ENCODE measurements around the gene ZNF516. TPM values are rescaled to one million over a fixed set of nuclear protein-coding genes. Genes with fewer than 3 reads are reported as not detected.

The ZNF516 gene
- total RNA-seq, 2 donors from 2014 or later, result 3.7 to 22.8 TPM

DNA sequence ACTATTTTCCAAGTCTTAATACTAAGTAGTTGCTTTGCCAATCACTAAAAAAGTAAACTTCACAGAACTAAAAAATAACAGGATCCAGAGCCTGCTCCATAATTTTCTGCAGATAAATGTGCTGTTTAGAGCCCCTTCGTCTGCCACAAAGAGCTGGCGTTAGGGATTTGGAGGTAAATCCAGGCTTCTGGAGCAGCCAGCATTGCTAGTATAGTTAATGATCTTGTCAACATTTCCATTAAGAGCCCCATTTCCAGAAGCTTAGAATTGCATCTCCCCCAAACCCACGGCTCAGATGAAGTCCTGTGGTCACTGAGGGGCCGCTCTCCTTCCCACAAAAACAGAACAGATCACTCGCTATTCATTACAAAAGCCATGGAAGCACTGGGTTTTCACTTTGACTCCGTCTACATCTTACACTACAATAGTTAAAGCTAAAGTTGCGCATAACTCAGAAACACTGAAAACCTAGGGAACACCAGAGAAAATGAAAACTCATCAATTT lies 41.9 kb downstream of the ZNF516 start:
- Mint-ChIP-seq H3K4me1 (peaks cover 36% of the 10 kb centered on the region), H3K27me3 (no peaks in the 10 kb centered on the region), H3K4me3 (no peak overlapping the region), H3K27ac (no peak overlapping the region), H3K36me3 (ENCODE audit: low read depth) (no peaks in the 10 kb centered on the region), H3K9me3 (no peaks in the 10 kb centered on the region)
- ATAC-seq (replicated peaks), result no peak

DNA sequence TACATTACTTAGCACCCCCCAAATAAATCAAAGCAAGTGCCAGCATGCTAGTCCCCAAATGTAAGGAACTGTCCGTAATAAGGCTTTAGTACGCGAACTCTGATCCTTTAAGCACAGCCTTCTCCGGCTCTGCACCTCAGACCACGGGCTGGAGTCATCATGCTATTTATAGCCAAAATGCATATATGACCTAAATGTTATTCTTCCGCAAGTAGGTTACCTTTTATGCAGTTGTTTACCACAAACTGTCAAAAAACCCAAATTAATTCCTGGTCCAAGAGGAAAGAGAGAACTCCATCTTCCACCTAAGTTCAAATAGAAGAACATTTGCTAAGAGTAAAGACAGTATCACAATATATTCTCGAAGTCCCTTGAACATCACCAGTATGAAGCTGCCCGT lies 42.7 kb downstream of the ZNF516 start:
- H3K27ac Mint-ChIP-seq, result no peak overlapping the region
- no peaks in the 10 kb centered on the region for H3K9me3 Mint-ChIP-seq
- H3K4me1 Mint-ChIP-seq, result peaks cover 38% of the 10 kb centered on the region
- H3K4me3 Mint-ChIP-seq, result peak overlapping the region; percentile 82
- H3K27me3 Mint-ChIP-seq, result no peaks in the 10 kb centered on the region
- H3K36me3 Mint-ChIP-seq (ENCODE audit: low read depth), result no peaks in the 10 kb centered on the region
- no peak for ATAC-seq (replicated peaks)

DNA sequence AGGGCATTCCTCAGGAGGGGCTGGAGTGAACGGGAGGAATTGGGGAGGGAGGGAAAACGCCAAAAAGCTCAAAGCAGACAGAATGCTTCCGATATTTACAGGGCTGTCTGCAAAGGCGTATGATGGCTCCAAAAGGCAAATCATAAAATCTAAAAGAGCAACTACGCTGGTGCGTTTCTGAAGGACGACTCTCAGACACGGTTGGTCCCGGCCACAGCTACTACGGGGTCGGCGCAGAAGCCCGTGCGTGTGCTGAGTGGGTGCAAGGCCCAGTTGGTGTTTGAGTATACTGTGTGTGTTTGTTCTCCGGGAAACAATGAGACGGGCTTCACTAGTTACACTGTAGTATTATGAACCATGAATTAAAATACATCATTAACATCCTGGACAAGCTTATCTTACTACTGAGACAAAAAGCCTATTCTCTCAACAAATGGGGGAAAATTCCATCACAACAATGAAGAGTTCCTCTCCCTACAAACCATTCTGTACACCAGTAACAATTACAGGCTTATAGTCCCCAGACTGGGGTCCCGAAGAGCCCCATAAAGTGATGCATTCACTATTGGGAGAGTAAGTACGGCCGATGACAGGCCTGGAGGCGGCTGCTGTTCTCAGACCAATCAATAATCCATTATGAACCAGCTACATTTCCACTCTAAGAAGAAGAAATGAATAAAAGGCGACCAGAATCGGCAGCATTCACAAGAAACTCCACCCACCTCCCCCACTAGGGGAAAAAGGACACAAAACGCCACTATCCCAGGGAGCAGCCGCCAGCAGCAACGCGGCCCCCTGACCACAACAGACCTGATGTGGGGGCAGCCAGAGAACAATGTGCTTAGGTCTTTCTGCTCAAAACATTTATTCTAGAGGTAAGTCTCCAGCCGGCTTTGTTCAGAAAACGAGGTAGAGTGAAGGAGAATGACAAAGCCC lies 43.4 kb downstream of the ZNF516 start:
- Mint-ChIP-seq H3K4me3 (peak overlapping the region; percentile 82), H3K27ac (no peak overlapping the region), H3K27me3 (no peaks in the 10 kb centered on the region), H3K36me3 (ENCODE audit: low read depth) (no peaks in the 10 kb centered on the region), H3K9me3 (no peaks in the 10 kb centered on the region), H3K4me1 (peaks cover 41% of the 10 kb centered on the region)
- ATAC-seq (replicated peaks), result peak; percentile 18

DNA sequence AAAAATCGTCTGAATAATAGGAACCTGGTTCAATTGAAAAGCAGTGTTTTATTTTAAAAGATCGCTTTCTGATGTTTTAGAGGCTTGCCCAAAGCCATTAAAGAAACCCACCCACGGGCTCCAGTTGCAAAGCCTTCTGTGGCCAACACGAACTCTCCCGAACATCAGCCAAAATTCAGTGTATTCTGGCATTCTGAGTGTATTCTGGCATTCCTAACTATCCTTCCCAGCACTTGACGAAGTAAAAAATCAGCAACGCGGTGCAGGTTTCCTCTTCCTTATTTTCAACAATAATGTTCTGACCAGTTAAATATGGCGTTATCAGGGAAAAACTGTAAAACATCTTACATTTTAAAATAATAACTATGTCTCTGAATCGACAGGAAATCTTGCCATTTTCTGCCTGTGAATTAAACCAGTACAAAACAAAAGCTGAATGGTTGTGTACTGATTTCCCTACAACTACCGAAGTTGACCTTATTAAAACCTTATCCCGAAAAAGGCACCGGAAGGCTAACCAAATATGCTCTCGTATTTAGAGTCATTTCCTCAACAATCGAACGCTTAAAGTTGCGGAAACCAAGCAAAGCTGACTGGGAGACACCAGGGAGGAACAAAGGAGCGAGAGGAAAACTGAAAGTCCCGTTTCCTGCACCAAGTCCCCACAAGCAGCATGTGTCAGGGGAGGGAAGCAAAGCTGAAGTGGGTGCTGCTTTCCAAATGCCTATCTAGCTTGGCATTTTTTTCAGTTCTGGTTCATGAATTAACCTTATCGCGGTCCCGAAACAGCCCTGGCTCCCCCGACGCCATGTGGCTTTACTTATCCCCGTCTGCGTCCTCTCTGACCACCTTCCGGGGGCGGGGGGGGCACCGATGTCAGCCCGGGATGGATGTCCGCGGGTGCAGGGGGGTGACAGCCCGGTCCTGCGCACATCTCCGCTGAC lies 44.3 kb downstream of the ZNF516 start:
- H3K4me3 Mint-ChIP-seq, result peak overlapping the region; percentile 82
- no peaks in the 10 kb centered on the region for H3K27me3 Mint-ChIP-seq
- no peaks in the 10 kb centered on the region for H3K9me3 Mint-ChIP-seq
- H3K36me3 Mint-ChIP-seq (ENCODE audit: low read depth), result no peaks in the 10 kb centered on the region
- peak; percentile 81 for ATAC-seq (replicated peaks)
- H3K4me1 Mint-ChIP-seq, result peaks cover 45% of the 10 kb centered on the region
- peak overlapping the region; percentile 53 for H3K27ac Mint-ChIP-seq

DNA sequence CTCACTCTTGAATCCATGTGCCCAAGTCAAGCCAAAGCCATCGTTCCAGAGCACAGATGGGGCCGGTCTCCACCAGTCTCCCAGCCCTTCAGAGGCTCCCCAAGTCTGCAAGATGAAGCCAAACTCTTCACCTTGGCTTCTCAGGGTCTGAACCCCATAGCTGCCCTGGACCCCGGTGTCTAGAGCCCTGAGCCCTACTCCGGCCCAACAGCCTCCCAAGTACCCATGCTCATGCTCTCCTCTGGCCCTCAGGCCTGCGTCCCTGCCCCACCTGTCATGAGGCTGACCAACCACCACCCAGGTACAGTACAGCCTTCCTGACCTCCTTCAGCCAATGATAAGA lies 46.0 kb downstream of the ZNF516 start:
- Mint-ChIP-seq H3K9me3 (no peaks in the 10 kb centered on the region), H3K36me3 (ENCODE audit: low read depth) (no peaks in the 10 kb centered on the region), H3K27me3 (no peaks in the 10 kb centered on the region), H3K4me1 (peaks cover 36% of the 10 kb centered on the region), H3K4me3 (no peak overlapping the region), H3K27ac (no peak overlapping the region)
- no peak for ATAC-seq (replicated peaks)

DNA sequence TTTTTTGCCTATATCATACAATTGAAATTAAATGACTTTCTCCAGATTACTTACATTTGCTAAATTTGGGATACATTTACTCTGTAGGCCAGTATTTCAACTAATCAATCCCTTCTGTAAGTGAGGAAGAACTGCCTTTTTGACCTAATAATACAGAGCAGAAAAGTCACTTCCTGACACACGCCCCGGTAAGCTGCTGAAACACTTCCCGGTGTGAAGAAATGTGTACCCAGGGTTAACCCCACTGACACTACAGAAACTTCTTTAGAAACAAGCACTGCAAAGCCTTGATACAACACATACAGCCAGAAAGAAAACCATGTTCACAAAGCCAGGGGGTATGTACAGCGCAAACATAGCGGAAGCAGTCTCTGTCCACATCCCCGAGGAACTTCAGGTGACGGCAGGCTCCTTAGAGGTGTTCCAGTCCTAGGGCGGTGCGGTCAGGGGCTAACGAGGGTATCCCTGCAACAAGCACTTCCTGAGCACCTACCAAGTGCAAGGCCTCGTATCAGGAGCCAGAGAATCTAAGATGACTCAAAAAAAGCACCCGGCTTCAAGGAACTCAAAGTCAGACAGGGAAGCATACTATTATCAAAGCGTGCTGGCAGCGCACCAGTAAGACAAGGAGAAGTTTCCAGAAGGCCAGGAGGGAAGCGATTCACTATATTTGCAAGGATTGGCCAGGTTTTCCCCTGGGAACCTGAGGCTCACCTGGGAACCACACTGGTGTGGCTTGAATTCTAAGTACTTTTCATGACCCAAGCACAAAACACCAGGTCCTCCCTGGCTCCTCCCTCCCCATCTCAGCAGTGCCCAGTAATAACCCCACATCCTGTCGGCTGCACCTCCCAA lies 46.6 kb downstream of the ZNF516 start:
- no peaks in the 10 kb centered on the region for H3K9me3 Mint-ChIP-seq
- no peaks in the 10 kb centered on the region for H3K27me3 Mint-ChIP-seq
- no peak overlapping the region for H3K4me3 Mint-ChIP-seq
- peaks cover 31% of the 10 kb centered on the region for H3K4me1 Mint-ChIP-seq
- no peaks in the 10 kb centered on the region for H3K36me3 Mint-ChIP-seq (ENCODE audit: low read depth)
- H3K27ac Mint-ChIP-seq, result no peak overlapping the region
- ATAC-seq (replicated peaks), result no peak

DNA sequence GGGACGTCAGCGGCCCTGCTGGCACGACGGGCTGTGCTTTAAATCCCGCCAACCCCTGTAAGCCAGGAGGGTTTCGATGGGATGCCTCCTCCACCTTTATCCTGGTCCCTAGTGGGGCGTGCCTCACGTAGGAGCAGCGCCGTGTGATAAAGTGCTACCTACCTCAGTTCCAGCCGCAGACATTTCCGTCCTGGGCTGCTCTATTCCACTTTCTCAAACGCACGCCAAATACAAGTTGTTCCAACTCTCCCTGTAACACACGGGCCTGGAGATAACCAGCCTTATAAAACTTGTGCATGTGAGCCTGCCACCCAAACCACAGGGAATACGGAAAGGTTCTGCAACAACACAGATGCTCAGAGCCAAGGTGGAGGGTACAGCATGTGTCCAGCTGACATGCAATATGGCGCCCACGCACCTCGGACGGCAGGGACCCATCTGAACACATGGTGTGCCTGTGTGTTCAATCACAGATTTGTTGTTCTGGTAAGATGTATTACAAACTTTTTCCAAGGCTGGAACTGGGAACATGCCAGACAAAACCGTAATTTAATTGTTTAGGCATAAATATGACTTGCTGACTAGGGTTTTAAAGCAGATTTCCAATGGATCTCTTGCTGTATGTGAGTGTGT lies 47.7 kb downstream of the ZNF516 start:
- no peak overlapping the region for H3K4me3 Mint-ChIP-seq
- no peaks in the 10 kb centered on the region for H3K36me3 Mint-ChIP-seq (ENCODE audit: low read depth)
- no peak for ATAC-seq (replicated peaks)
- no peaks in the 10 kb centered on the region for H3K9me3 Mint-ChIP-seq
- peaks cover 28% of the 10 kb centered on the region for H3K4me1 Mint-ChIP-seq
- no peak overlapping the region for H3K27ac Mint-ChIP-seq
- no peaks in the 10 kb centered on the region for H3K27me3 Mint-ChIP-seq

DNA sequence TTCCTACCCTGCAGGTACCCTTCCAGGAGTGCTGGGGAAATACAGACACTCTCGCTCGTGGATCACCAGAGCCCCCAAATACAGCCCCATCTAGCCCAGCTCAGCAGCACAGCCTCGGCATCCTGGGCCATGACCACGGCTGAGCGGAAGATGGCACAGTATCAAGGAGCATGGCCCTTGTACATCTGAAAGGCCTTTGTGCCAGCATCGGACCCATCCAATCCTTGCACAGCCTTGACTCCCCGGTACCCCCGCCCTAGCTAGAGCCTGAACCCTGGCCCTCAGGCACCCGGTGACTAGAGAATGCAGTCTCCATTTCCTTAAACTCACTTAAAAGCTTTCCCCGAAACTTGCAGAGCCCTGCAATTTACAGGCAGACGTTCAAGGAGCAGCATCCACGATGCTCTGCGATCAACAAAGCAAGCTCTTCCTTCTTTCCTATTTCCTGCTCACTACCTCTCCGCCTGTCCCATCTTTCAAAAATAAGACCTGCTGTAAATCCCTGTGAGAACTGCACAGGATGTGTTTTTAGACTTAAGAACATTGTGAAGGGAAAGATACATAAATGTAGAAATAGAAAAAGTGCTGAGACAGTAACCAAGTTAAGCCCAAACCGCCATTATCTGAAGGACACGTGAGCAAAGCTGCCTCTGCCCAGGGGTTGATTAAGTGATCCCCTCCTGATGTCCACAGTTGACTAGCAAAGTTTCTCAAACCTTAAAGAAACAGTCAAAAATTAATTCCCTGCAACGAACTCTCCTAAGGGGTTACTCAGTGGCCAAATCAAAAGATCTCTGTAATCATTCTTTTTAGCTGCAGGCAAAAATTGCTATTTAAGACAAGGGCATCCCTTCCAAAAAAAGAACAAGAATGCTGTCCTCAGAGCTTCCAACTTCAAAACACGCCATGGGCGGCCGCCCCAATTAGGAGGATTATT lies 48.5 kb downstream of the ZNF516 start:
- Mint-ChIP-seq H3K4me1 (peaks cover 27% of the 10 kb centered on the region), H3K36me3 (ENCODE audit: low read depth) (no peaks in the 10 kb centered on the region), H3K27ac (no peak overlapping the region), H3K9me3 (no peaks in the 10 kb centered on the region), H3K4me3 (no peak overlapping the region), H3K27me3 (no peaks in the 10 kb centered on the region)
- ATAC-seq (replicated peaks), result no peak

DNA sequence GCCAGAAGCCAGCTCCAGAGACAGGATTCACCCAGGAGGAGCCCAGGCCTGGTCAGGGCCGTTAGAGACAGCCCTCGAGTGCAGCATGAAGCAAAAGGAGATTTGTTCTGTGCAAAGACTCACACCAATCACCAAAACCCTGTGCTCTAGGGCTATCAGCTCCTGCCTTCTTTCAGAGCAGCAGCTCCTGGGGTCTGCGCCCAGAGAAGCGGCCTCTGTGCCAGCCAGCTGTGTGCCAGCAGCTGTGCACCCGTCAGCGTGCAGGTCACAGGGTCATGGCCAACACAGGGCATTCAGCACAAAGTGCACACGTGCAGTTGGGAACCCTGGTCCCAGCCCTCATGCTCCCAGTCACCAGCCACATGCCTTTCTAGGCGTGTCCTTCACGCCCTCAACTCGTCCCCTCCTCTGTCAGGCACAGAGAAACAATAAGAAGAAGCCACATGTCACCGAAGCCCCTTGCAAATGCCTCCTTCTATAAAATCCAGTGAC lies 49.3 kb downstream of the ZNF516 start:
- Mint-ChIP-seq H3K36me3 (ENCODE audit: low read depth) (peaks cover 3% of the 10 kb centered on the region), H3K9me3 (no peaks in the 10 kb centered on the region), H3K27me3 (no peaks in the 10 kb centered on the region), H3K4me3 (no peak overlapping the region), H3K27ac (no peak overlapping the region), H3K4me1 (peaks cover 26% of the 10 kb centered on the region)
- ATAC-seq (replicated peaks), result no peak

DNA sequence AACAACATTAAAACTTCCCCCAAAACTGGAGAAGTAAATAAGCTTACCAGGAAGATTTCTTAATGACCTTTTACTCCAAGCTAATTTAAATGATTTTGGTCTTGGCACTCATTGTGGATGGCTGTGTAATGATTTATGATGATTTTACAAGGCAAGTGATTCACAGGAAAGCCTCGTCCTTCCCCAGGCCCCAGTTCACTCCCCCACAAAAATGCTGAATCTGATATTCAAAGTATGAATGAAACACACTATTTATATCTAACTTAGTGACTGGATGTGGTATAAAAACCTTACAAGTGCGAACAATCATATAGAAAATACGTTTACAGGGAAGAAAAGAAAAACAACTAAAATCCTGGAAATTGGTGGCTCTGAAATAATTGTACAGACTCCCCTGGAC lies 49.8 kb downstream of the ZNF516 start:
- Mint-ChIP-seq H3K4me1 (peaks cover 21% of the 10 kb centered on the region), H3K27me3 (no peaks in the 10 kb centered on the region), H3K9me3 (no peaks in the 10 kb centered on the region), H3K4me3 (no peak overlapping the region), H3K27ac (no peak overlapping the region), H3K36me3 (ENCODE audit: low read depth) (peaks cover 9% of the 10 kb centered on the region)
- ATAC-seq (replicated peaks), result no peak

DNA sequence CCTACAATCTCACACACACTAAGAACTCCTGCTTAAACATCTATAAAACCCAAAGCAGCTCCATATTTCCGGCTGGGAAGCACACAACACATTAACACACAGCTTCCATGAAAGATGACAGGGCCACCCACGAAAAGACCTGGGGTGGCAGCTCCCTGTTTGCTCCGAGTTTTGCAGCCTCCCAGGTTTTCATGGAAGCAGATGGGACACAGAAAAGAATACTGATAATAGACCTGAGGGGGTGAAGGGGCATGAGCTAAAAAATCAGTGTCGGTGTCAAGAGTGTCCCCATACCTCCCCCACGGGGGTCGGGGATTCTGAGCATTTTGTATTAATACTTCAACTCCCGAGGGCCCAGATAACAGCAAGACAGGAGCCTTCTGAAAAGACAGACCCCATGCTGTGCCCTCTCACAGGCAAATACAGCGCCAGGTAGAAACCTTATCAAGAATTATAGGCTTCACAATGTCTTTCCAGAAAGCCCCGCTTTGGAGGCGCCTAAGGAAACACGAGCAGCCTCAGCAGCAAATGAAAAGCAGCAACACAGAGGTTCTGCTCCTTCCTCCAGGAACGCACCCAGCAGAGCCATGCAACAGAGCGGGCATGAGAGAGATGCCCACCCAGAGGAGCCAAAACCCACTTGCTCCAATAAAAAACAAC lies 50.5 kb downstream of the ZNF516 start:
- Mint-ChIP-seq H3K4me3 (no peak overlapping the region), H3K9me3 (no peaks in the 10 kb centered on the region), H3K27ac (no peak overlapping the region), H3K4me1 (peaks cover 16% of the 10 kb centered on the region), H3K36me3 (ENCODE audit: low read depth) (peaks cover 13% of the 10 kb centered on the region), H3K27me3 (no peaks in the 10 kb centered on the region)
- ATAC-seq (replicated peaks), result no peak

Data from activated T-helper 17 cell treated with anti-CD3 and anti-CD28 coated beads, Interleukin-2, amount 50 U/mL, for 72 hours (primary cell).